ENCODE data around the gene MESP1.
A peak's percentile ranks its signal among the peaks of the same experiment; 100 is the strongest.

Gene MESP1

GRCh38 chr15:89756897-89757296, 5.8 kb upstream of the MESP1 start:
- Histone ChIP-seq H2AK5ac (ENCODE audit: low read length, severe bottlenecking) (no peak overlapping the region), H3K27me3 (ENCODE audit: control insufficient read depth in 1 of 2, insufficient read depth in 1 of 2, low read length in 2 of 2) (no peaks in the 10 kb centered on the region), H3K4me1 (ENCODE audit: control insufficient read depth, insufficient read depth, low read depth, low read length) (peaks cover 6% of the 10 kb centered on the region), H4K91ac (ENCODE audit: low read length) (no peak overlapping the region), H2BK15ac (ENCODE audit: low read depth, poor library complexity, severe bottlenecking) (no peak overlapping the region), H2BK5ac (ENCODE audit: low read depth, low read length, poor library complexity, severe bottlenecking) (no peak overlapping the region), H3K36me3 (ENCODE audit: control insufficient read depth in 1 of 2, insufficient read depth in 2 of 2, low read depth in 1 of 2, low read length in 2 of 2) (no peaks in the 10 kb centered on the region), H2BK12ac (ENCODE audit: low read length in 2 of 2) (no peak overlapping the region), H3K9ac (ENCODE audit: low read length) (no peak overlapping the region), H2AFZ (ENCODE audit: low read depth, low read length) (no peak overlapping the region), H2BK120ac (ENCODE audit: low read depth, low read length) (no peak overlapping the region), H3K4me3 (ENCODE audit: insufficient read depth in 1 of 2, low read depth in 1 of 2, low read length in 2 of 2) (no peak overlapping the region), H3K27ac (ENCODE audit: low read length, poor library complexity, severe bottlenecking) (no peak overlapping the region), H3K14ac (ENCODE audit: low read length in 2 of 2) (no peak overlapping the region), H3K23ac (ENCODE audit: low read length in 2 of 2) (no peak overlapping the region), H4K8ac (ENCODE audit: low read length) (no peak overlapping the region), H3K9me3 (ENCODE audit: control insufficient read depth, low read length) (no peaks in the 10 kb centered on the region), H3K4ac (ENCODE audit: low read depth in 1 of 2, low read length in 2 of 2) (no peak overlapping the region), H3K79me1 (replicated peaks; ENCODE audit: low read length, poor library complexity, severe bottlenecking) (no peaks in the 10 kb centered on the region), H3K4me2 (ENCODE audit: low read length, poor library complexity, severe bottlenecking) (no peak overlapping the region), H3K18ac (ENCODE audit: low read depth in 1 of 2, low read length in 2 of 2) (no peak overlapping the region)
- no peak for DNase-seq
- WGBS, result 70% methylated on average over 7 of the region's 7 CpGs

DNA sequence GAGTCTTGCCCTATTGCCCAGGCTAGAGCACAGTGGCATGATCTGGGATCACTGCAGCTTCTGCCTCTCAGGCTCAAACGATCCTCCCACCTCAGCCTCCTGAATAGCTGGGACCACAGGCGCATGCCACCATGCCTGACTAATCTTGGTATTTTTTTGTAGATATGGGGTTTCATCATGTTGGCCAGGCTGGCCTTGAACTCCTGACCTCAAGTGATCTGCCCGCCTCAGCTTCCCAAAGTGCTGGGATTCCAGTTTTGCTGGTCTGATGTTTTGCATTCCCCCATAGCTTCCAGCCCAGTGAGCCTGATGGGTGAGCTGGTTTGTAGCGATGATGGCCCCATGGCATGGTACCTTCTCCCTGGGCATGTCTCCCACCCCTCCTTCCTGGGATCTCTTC, 4.7 kb upstream of the MESP1 start:
- Histone ChIP-seq H3K27ac (ENCODE audit: low read length, poor library complexity, severe bottlenecking) (no peak overlapping the region), H3K9me3 (ENCODE audit: control insufficient read depth, low read length) (no peaks in the 10 kb centered on the region), H3K18ac (ENCODE audit: low read depth in 1 of 2, low read length in 2 of 2) (no peak overlapping the region), H2AFZ (ENCODE audit: low read depth, low read length) (no peak overlapping the region), H3K4me2 (ENCODE audit: low read length, poor library complexity, severe bottlenecking) (no peak overlapping the region), H3K9ac (ENCODE audit: low read length) (no peak overlapping the region), H3K27me3 (ENCODE audit: control insufficient read depth in 1 of 2, insufficient read depth in 1 of 2, low read length in 2 of 2) (no peaks in the 10 kb centered on the region), H2BK15ac (ENCODE audit: low read depth, poor library complexity, severe bottlenecking) (no peak overlapping the region), H3K36me3 (ENCODE audit: control insufficient read depth in 1 of 2, insufficient read depth in 2 of 2, low read depth in 1 of 2, low read length in 2 of 2) (no peaks in the 10 kb centered on the region), H2BK12ac (ENCODE audit: low read length in 2 of 2) (no peak overlapping the region), H3K4ac (ENCODE audit: low read depth in 1 of 2, low read length in 2 of 2) (no peak overlapping the region), H3K23ac (ENCODE audit: low read length in 2 of 2) (no peak overlapping the region), H2AK5ac (ENCODE audit: low read length, severe bottlenecking) (no peak overlapping the region), H3K4me1 (ENCODE audit: control insufficient read depth, insufficient read depth, low read depth, low read length) (peaks cover 3% of the 10 kb centered on the region), H2BK5ac (ENCODE audit: low read depth, low read length, poor library complexity, severe bottlenecking) (no peak overlapping the region), H3K79me1 (replicated peaks; ENCODE audit: low read length, poor library complexity, severe bottlenecking) (no peaks in the 10 kb centered on the region), H3K4me3 (ENCODE audit: insufficient read depth in 1 of 2, low read depth in 1 of 2, low read length in 2 of 2) (no peak overlapping the region), H3K14ac (ENCODE audit: low read length in 2 of 2) (no peak overlapping the region), H4K8ac (ENCODE audit: low read length) (no peak overlapping the region), H2BK120ac (ENCODE audit: low read depth, low read length) (no peak overlapping the region), H4K91ac (ENCODE audit: low read length) (no peak overlapping the region)
- no peak for DNase-seq
- WGBS, result 80% methylated on average over 3 of the region's 4 CpGs

DNA sequence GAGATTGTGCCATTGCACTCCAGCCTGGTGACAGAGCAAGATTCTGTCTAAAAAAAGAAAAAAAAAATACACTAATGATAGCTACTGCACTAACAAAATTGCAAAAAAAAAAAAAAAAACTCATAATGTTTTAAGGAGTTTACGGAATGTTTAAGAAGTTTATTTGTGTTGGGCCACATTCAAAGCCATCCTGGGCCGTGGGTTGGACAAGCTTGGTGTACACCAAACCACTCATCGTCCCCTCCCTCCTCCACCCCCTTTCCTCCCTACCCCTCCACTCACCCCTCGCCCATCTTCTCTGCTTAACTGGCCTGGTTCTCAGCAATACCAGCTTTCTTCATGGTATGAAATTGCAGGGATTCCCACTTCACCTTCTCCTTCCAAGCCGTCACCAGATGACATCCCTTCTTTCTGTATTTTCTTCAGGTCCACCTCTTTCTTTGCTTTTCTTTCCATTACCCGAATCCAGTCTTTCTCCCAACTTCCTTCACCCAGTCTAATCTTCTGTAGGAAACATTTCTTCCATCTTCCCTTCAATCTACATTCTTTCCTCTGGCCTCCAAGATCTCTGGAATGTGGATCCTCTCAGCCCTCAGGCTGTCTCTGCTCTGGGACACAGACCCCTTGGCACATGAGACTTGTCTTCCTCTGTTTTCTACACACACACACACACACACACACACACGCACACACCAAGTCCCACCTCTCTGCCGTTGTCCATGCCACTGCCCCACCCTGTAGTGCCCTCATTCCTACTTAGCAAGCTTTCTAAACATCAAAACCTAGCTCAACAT, 3.5 kb upstream of the MESP1 start:
- Histone ChIP-seq H2AFZ (ENCODE audit: low read depth, low read length) (no peak overlapping the region), H3K36me3 (ENCODE audit: control insufficient read depth in 1 of 2, insufficient read depth in 2 of 2, low read depth in 1 of 2, low read length in 2 of 2) (no peaks in the 10 kb centered on the region), H2AK5ac (ENCODE audit: low read length, severe bottlenecking) (no peak overlapping the region), H3K18ac (ENCODE audit: low read depth in 1 of 2, low read length in 2 of 2) (no peak overlapping the region), H3K14ac (ENCODE audit: low read length in 2 of 2) (no peak overlapping the region), H3K4me3 (ENCODE audit: insufficient read depth in 1 of 2, low read depth in 1 of 2, low read length in 2 of 2) (no peak overlapping the region), H3K27me3 (ENCODE audit: control insufficient read depth in 1 of 2, insufficient read depth in 1 of 2, low read length in 2 of 2) (peaks cover 5 to 7% of the 10 kb centered on the region in 2 experiments), H3K79me1 (replicated peaks; ENCODE audit: low read length, poor library complexity, severe bottlenecking) (no peaks in the 10 kb centered on the region), H3K4ac (ENCODE audit: low read depth in 1 of 2, low read length in 2 of 2) (no peak overlapping the region), H3K27ac (ENCODE audit: low read length, poor library complexity, severe bottlenecking) (no peak overlapping the region), H4K91ac (ENCODE audit: low read length) (peak overlapping the region; percentile 28), H2BK5ac (ENCODE audit: low read depth, low read length, poor library complexity, severe bottlenecking) (no peak overlapping the region), H2BK12ac (ENCODE audit: low read length in 2 of 2) (no peak overlapping the region), H4K8ac (ENCODE audit: low read length) (no peak overlapping the region), H2BK120ac (ENCODE audit: low read depth, low read length) (no peak overlapping the region), H3K23ac (ENCODE audit: low read length in 2 of 2) (no peak overlapping the region), H3K4me2 (ENCODE audit: low read length, poor library complexity, severe bottlenecking) (no peak overlapping the region), H3K9ac (ENCODE audit: low read length) (no peak overlapping the region), H2BK15ac (ENCODE audit: low read depth, poor library complexity, severe bottlenecking) (no peak overlapping the region), H3K9me3 (ENCODE audit: control insufficient read depth, low read length) (no peaks in the 10 kb centered on the region), H3K4me1 (ENCODE audit: control insufficient read depth, insufficient read depth, low read depth, low read length) (peaks cover 10% of the 10 kb centered on the region)
- peak; percentile 21 for DNase-seq
- 75% methylated on average over 8 of the region's 8 CpGs for WGBS

DNA sequence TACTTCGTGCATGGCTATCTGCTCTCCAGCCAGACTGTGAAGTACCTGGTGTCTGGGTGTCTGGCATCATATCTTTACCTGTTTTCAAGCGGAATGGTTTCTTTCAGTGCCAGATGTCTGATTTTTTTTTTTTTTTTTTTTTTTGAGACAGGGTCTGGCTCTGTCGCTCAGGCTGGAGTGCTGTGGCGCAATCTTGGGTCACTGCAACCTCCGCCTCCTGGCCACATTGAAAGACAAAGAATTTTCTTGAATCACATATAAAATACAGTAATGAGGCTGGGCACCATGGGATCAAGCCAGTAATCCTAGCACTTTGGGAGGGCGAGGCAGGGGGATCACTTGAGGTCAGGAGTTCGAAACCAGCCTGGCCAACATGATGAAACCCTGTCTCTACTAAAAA, 2.8 kb upstream of the MESP1 start:
- Histone ChIP-seq H2BK15ac (ENCODE audit: low read depth, poor library complexity, severe bottlenecking) (no peak overlapping the region), H3K4ac (ENCODE audit: low read depth in 1 of 2, low read length in 2 of 2) (no peak overlapping the region), H3K4me3 (ENCODE audit: insufficient read depth in 1 of 2, low read depth in 1 of 2, low read length in 2 of 2) (no peak overlapping the region), H2AK5ac (ENCODE audit: low read length, severe bottlenecking) (no peak overlapping the region), H3K36me3 (ENCODE audit: control insufficient read depth in 1 of 2, insufficient read depth in 2 of 2, low read depth in 1 of 2, low read length in 2 of 2) (no peaks in the 10 kb centered on the region), H4K8ac (ENCODE audit: low read length) (no peak overlapping the region), H2BK120ac (ENCODE audit: low read depth, low read length) (no peak overlapping the region), H3K9ac (ENCODE audit: low read length) (no peak overlapping the region), H3K23ac (ENCODE audit: low read length in 2 of 2) (no peak overlapping the region), H2BK5ac (ENCODE audit: low read depth, low read length, poor library complexity, severe bottlenecking) (no peak overlapping the region), H3K18ac (ENCODE audit: low read depth in 1 of 2, low read length in 2 of 2) (no peak overlapping the region), H3K27ac (ENCODE audit: low read length, poor library complexity, severe bottlenecking) (no peak overlapping the region), H2AFZ (ENCODE audit: low read depth, low read length) (no peak overlapping the region), H3K4me1 (ENCODE audit: control insufficient read depth, insufficient read depth, low read depth, low read length) (peaks cover 10% of the 10 kb centered on the region), H3K79me1 (replicated peaks; ENCODE audit: low read length, poor library complexity, severe bottlenecking) (no peaks in the 10 kb centered on the region), H3K9me3 (ENCODE audit: control insufficient read depth, low read length) (no peaks in the 10 kb centered on the region), H3K27me3 (ENCODE audit: control insufficient read depth in 1 of 2, insufficient read depth in 1 of 2, low read length in 2 of 2) (peaks cover 12 to 14% of the 10 kb centered on the region in 2 experiments), H3K4me2 (ENCODE audit: low read length, poor library complexity, severe bottlenecking) (no peak overlapping the region), H4K91ac (ENCODE audit: low read length) (no peak overlapping the region), H3K14ac (ENCODE audit: low read length in 2 of 2) (no peak overlapping the region), H2BK12ac (ENCODE audit: low read length in 2 of 2) (no peak overlapping the region)
- 77% methylated on average over 3 of the region's 7 CpGs for WGBS
- no peak for DNase-seq
